Measurements from ENCODE around the gene TUBGCP2.

TUBGCP2 gene

GRCh38 chr10:133339708-133340380 is 31.2 kb upstream of the TUBGCP2 start:
- DNase-seq: no peak

GRCh38 chr10:133338080-133339071 is 29.7 kb upstream of the TUBGCP2 start:
- no peak for DNase-seq

- DNase-seq: no peak
Measured at GRCh38 chr10:133337370-133337725, 28.7 kb upstream of the TUBGCP2 start.

- DNase-seq: peak; percentile 74
Measured at GRCh38 chr10:133336577-133337369, 28.1 kb upstream of the TUBGCP2 start, which contains the start of gene CALY. TSS of gene CALY (minus strand) at chr10:133336896. CDS start at chr10:133328989, 7,907 bp downstream.

- DNase-seq: no peak
Measured at GRCh38 chr10:133336118-133336576, 27.5 kb upstream of the TUBGCP2 start.

- DNase-seq: peak; percentile 85
Measured at GRCh38 chr10:133335246-133336117, 26.8 kb upstream of the TUBGCP2 start.

- no peak for DNase-seq
Measured at GRCh38 chr10:133334503-133335245, 26.0 kb upstream of the TUBGCP2 start.

GRCh38 chr10:133332936-133333699 is 24.4 kb upstream of the TUBGCP2 start:
- no peak for DNase-seq

- DNase-seq: peak; percentile 91
Measured at GRCh38 chr10:133329491-133330202, 21.0 kb upstream of the TUBGCP2 start.

GRCh38 chr10:133328358-133329343 is 20.0 kb upstream of the TUBGCP2 start:
- no peak for DNase-seq

- DNase-seq: no peak
Measured at GRCh38 chr10:133327651-133328357, 19.1 kb upstream of the TUBGCP2 start.

GRCh38 chr10:133326745-133327650 is 18.3 kb upstream of the TUBGCP2 start:
- DNase-seq: no peak

GRCh38 chr10:133326223-133326551 is 17.5 kb upstream of the TUBGCP2 start:
- no peak for DNase-seq

GRCh38 chr10:133325440-133326222 is 17.0 kb upstream of the TUBGCP2 start:
- peak; percentile 41 for DNase-seq

- DNase-seq: no peak
Measured at GRCh38 chr10:133324857-133325260, 16.2 kb upstream of the TUBGCP2 start.

All from activated CD8-positive, alpha-beta memory T cell treated with anti-CD3 and anti-CD28 coated beads, Interleukin-2, amount 50 U/mL, for 4 hours (primary cell).